ENCODE data around the gene CLK3.

GRCh38 chr15:74664670-74665069 is 49.0 kb downstream of the CLK3 start:
- TF ChIP-seq, protein P1, sequence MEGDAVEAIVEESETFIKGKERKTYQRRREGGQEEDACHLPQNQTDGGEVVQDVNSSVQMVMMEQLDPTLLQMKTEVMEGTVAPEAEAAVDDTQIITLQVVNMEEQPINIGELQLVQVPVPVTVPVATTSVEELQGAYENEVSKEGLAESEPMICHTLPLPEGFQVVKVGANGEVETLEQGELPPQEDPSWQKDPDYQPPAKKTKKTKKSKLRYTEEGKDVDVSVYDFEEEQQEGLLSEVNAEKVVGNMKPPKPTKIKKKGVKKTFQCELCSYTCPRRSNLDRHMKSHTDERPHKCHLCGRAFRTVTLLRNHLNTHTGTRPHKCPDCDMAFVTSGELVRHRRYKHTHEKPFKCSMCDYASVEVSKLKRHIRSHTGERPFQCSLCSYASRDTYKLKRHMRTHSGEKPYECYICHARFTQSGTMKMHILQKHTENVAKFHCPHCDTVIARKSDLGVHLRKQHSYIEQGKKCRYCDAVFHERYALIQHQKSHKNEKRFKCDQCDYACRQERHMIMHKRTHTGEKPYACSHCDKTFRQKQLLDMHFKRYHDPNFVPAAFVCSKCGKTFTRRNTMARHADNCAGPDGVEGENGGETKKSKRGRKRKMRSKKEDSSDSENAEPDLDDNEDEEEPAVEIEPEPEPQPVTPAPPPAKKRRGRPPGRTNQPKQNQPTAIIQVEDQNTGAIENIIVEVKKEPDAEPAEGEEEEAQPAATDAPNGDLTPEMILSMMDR (IDR thresholded peaks at IDR 0.05; ENCODE audit: low read length), result no peak
- no peak for TF ChIP-seq EZH2 (optimal IDR thresholded peaks at IDR 0.05; ENCODE audit: low read depth, low read length)
